Measurements from ENCODE around the gene MS4A3. TPM values are rescaled to one million over a fixed set of nuclear protein-coding genes. Genes with fewer than 3 reads are reported as not detected.

Gene MS4A3
- total and polyA plus RNA-seq, 10 of the 15 experiments (the other 5 are each of a cell fraction or from before 2014, with no cell fraction given) = 0.13 TPM; not detected in 9

GRCh38 chr11:60016881-60017280, 39.6 kb upstream of the MS4A3 start, which contains the start of gene OOSP4B:
OOSP4B (plus strand) TSS chr11:60017181.
- ChIA-PET RAD21 (ENCODE audit: unreplicated experiment) (no interaction called here), CTCF (no interaction called here), POLR2A (no interaction called here), SMC1A (ENCODE audit: uncharacterized antibody, unreplicated experiment) (no interaction called here)
- no peak within 1 kb of the TSS for H3K4me2 ChIP-seq (ENCODE audit: control insufficient read depth, insufficient read depth)
- no peak within 1 kb of the TSS for H3K4me3 ChIP-seq
- intact Hi-C loops (cut with micrococcal nuclease; ENCODE audit: unreplicated experiment) = no loop called here
- H3K79me2 ChIP-seq (ENCODE audit: control insufficient read depth, insufficient read depth, low read length) = no peaks in the 10 kb centered on the region
- no peaks in the 10 kb centered on the region for H3K27me3 ChIP-seq (replicated peaks in 1 of 2; ENCODE audit: control insufficient read depth in 2 of 2, insufficient read depth in 2 of 2, low read length in 1 of 2)
- DNase-seq (ENCODE audit: low read depth, low spot score) = no peak
- H3K4me1 ChIP-seq (ENCODE audit: control insufficient read depth, insufficient read depth, low read length) = no peaks in the 10 kb centered on the region
- no peaks in the 10 kb centered on the region for H3K36me3 ChIP-seq (ENCODE audit: control insufficient read depth in 2 of 2, insufficient read depth in 2 of 2, low read length in 1 of 2)
- no peak within 1 kb of the TSS for H3K27ac ChIP-seq (ENCODE audit: control insufficient read depth, insufficient read depth)
- 38% methylated on average over 1 of the region's 1 CpG for WGBS (ENCODE audit: insufficient coverage, insufficient replicate concordance, low lambda C conversion rate, missing lambda C conversion rate)
- BruUV-seq (replicated peaks) = no TSS peak
- TF ChIP-seq MEF2A (IDR thresholded peaks at IDR 0.05; ENCODE audit: insufficient read depth, low read depth, low read length) (no peak), SP1 (IDR thresholded peaks at IDR 0.05; ENCODE audit: low read depth, low read length) (no peak), E2F4 (IDR thresholded peaks at IDR 0.05; ENCODE audit: low read depth, low read length) (no peak), PBX3 (IDR thresholded peaks at IDR 0.05; ENCODE audit: insufficient replicate concordance, low read depth, low read length) (no peak), SMAD1 (IDR thresholded peaks at IDR 0.05; ENCODE audit: low read depth, partially characterized antibody) (no peak), HDAC2 (IDR thresholded peaks at IDR 0.05) (no peak), YBX1 (IDR thresholded peaks at IDR 0.05) (no peak), FOXK2 (IDR thresholded peaks at IDR 0.05) (no peak), NBN (IDR thresholded peaks at IDR 0.05) (no peak), SIX5 (IDR thresholded peaks at IDR 0.05; ENCODE audit: low read depth, low read length, severe bottlenecking) (no peak), NFYB (IDR thresholded peaks at IDR 0.05; ENCODE audit: insufficient read depth, low read depth, low read length) (no peak), ZNF217 (IDR thresholded peaks at IDR 0.05) (no peak), MYB (IDR thresholded peaks at IDR 0.05; ENCODE audit: borderline replicate concordance, low read depth, low read length) (no peak), SREBF2 (IDR thresholded peaks at IDR 0.05; ENCODE audit: low read length) (no peak), ATF2 (IDR thresholded peaks at IDR 0.05; ENCODE audit: low read length) (no peak), MTA3 (IDR thresholded peaks at IDR 0.05; ENCODE audit: borderline replicate concordance, low read length) (no peak), EZH2 (IDR thresholded peaks at IDR 0.05; ENCODE audit: borderline replicate concordance, control insufficient read depth, low read depth, low read length) (no peak), USF2 (IDR thresholded peaks at IDR 0.05; ENCODE audit: borderline replicate concordance, low read depth, low read length) (no peak)
- H3K9ac ChIP-seq (ENCODE audit: control insufficient read depth, insufficient read depth, low read length) = no peak within 1 kb of the TSS
- H2AFZ ChIP-seq (ENCODE audit: control insufficient read depth, low read depth, low read length) = no peak within 1 kb of the TSS
- no peaks in the 10 kb centered on the region for H4K20me1 ChIP-seq (ENCODE audit: control insufficient read depth, insufficient read depth)
- no peaks in the 10 kb centered on the region for H3K9me3 ChIP-seq (replicated peaks; ENCODE audit: control insufficient read depth, insufficient read depth, low read length)
- in situ Hi-C loops (cut with MboI) = no loop called here
- ATAC-seq = no peak
- FAIRE-seq = no peak

Measured in GM12878 (cell line).